Prostate gland (tissue), 2 donors: ENCODE measurements around the gene VAPB. TPM values are rescaled to one million over a fixed set of nuclear protein-coding genes. Genes with fewer than 3 reads are reported as not detected.
A peak's percentile ranks its signal among the peaks of the same experiment; 100 is the strongest.

Source experiments
- DNase-seq: peaks from one replicate; pipeline ENCODE4 v3.0.0-alpha.2; 2019; ENCODE audit warnings: low spot score
- H3K27ac ChIP-seq, 2 donors: fragments of 200-600 bp; sonication (generic); 2 replicates each; pipeline ENCODE4 v1.5.1; 2017 to 2019
- H3K27me3 ChIP-seq: fragments of 200-600 bp; sonication (generic); replicated peaks from 2 replicates; pipeline ENCODE4 v1.5.1; 2019; ENCODE audit not compliant: insufficient read depth
- H3K36me3 ChIP-seq, 2 donors: fragments of 200-600 bp; sonication (generic); 1 replicate in 1 of 2; 2 replicates in 1 of 2; pipeline versions ENCODE4 v1.5.1 to v1.8.1; 2017 to 2019
- H3K4me1 ChIP-seq: fragments of 200-600 bp; sonication (generic); replicated peaks from 2 replicates; pipeline ENCODE4 v1.5.1; 2019
- H3K4me3 ChIP-seq, 2 donors: fragments of 200-600 bp; sonication (generic); 2 replicates each; pipeline ENCODE4 v1.5.1; 2017 to 2019
- H3K9me3 ChIP-seq: fragments of 200-600 bp; sonication (generic); 2 replicates; pipeline ENCODE4 v1.5.1; 2017
- POLR2A ChIP-seq: fragments of 450-650 bp; IDR thresholded peaks from one replicate; pipeline ENCODE4 v1.6.1; 2016; ENCODE audit warnings: antibody characterized with exemption, mild to moderate bottlenecking
- POLR2AphosphoS5 ChIP-seq: sonication (generic); formaldehyde crosslinking; IDR thresholded peaks from one replicate; pipeline ENCODE4 v1.6.1; 2017; ENCODE audit warnings: antibody characterized with exemption
- WGBS: methylation state at CpG from one replicate; pipeline ENCODE4 v1.1.5; 2018; 5-methylcytosine and 5-hydroxymethylcytosine counted together
- intact Hi-C: fragments of 100-400 bp; cut with DNase I; formaldehyde crosslinking; loops from one replicate; pipeline ENCODE4 v1.14.2; 2022
- total RNA-seq, 2 donors: library from RNA; depleted of rRNA; stranded (reverse); fragments of >200 nt; gene quantifications; one replicate each; pipeline ENCODE4 v1.1.0, GENCODE V29; 2016
- TF ChIP-seq, protein P1 (sequence below), 4 experiments: fragments of 200-600 bp in 2 of 4; fragments of 450-650 bp in 2 of 4; sonication (generic) in 2 of 4; IDR thresholded peaks; 1 replicate in 3 of 4; 2 replicates in 1 of 4; pipeline ENCODE4 v1.5.1; 2016 to 2019; ENCODE audit warnings: antibody characterized with exemption in 4 of 4, mild to moderate bottlenecking in 2 of 4, moderate library complexity in 2 of 4

Gene VAPB
- total RNA-seq, 2 donors from 2014 or later: 14.2 to 21.1 TPM

DNA sequence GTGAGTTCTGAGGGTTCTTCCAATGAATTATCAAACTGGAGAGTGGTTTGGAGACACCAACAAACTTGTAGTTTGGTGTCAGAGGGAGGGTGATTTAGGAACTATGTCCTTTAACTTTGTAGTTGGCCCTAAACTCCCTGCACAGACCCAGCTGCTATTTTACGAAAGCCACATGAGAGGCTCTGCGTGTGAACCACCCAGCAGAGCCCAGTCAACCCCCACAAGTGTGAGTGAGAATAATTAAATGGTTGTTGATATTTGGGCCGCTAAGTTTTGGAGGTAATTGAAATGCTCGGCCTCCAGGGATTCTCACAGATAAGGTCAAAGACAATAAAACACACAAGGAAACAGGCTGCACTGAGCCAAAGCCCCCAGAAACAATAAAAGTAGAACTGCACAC lies 6.9 kb upstream of the VAPB start:
- no peaks in the 10 kb centered on the region for H3K36me3 ChIP-seq
- TF ChIP-seq, protein P1, sequence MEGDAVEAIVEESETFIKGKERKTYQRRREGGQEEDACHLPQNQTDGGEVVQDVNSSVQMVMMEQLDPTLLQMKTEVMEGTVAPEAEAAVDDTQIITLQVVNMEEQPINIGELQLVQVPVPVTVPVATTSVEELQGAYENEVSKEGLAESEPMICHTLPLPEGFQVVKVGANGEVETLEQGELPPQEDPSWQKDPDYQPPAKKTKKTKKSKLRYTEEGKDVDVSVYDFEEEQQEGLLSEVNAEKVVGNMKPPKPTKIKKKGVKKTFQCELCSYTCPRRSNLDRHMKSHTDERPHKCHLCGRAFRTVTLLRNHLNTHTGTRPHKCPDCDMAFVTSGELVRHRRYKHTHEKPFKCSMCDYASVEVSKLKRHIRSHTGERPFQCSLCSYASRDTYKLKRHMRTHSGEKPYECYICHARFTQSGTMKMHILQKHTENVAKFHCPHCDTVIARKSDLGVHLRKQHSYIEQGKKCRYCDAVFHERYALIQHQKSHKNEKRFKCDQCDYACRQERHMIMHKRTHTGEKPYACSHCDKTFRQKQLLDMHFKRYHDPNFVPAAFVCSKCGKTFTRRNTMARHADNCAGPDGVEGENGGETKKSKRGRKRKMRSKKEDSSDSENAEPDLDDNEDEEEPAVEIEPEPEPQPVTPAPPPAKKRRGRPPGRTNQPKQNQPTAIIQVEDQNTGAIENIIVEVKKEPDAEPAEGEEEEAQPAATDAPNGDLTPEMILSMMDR (IDR thresholded peaks at IDR 0.05): no peak
- TF ChIP-seq POLR2AphosphoS5 (no peak), POLR2A (no peak)
- H3K9me3 ChIP-seq: no peaks in the 10 kb centered on the region
- intact Hi-C loops: no loop called here
- WGBS: 63% methylated on average over 4 of the region's 4 CpGs
- H3K4me1 ChIP-seq: no peaks in the 10 kb centered on the region
- no peaks in the 10 kb centered on the region for H3K27me3 ChIP-seq
- DNase-seq: no peak
- no peak overlapping the region for H3K4me3 ChIP-seq
- H3K27ac ChIP-seq: no peak overlapping the region

DNA sequence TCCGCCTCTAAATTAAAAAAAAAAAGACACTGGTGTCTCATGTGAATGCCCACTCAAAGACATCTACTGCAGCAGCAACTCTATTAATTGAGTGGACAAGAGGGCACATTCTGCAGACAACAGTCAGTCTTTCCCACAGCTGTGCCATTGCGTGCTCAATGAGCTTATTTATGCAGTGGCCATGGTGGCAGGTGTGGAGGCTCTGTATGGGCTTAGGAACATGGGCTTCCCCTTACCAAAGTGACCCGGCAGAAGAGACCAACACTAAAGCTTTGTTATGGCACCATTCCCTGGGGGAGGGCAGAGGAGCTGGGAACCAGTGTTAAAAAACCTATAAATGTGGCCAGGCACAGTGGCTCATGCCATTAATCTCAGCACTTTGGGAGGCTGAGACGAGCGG lies 4.2 kb upstream of the VAPB start:
- no peaks in the 10 kb centered on the region for H3K36me3 ChIP-seq
- no peak overlapping the region for H3K4me3 ChIP-seq
- WGBS: 86% methylated on average over 5 of the region's 5 CpGs
- no peak overlapping the region for H3K27ac ChIP-seq
- no peaks in the 10 kb centered on the region for H3K9me3 ChIP-seq
- H3K4me1 ChIP-seq: no peaks in the 10 kb centered on the region
- TF ChIP-seq POLR2AphosphoS5: no peak
- TF ChIP-seq, protein P1 (IDR thresholded peaks at IDR 0.05): no peak
- no peak for TF ChIP-seq POLR2A
- no peak for DNase-seq
- H3K27me3 ChIP-seq: no peaks in the 10 kb centered on the region
- intact Hi-C loops: loop anchor here (5.0 kb wide), 1 partner anchor 78 kb away; the partner anchor contains the start of gene RAB22A

DNA sequence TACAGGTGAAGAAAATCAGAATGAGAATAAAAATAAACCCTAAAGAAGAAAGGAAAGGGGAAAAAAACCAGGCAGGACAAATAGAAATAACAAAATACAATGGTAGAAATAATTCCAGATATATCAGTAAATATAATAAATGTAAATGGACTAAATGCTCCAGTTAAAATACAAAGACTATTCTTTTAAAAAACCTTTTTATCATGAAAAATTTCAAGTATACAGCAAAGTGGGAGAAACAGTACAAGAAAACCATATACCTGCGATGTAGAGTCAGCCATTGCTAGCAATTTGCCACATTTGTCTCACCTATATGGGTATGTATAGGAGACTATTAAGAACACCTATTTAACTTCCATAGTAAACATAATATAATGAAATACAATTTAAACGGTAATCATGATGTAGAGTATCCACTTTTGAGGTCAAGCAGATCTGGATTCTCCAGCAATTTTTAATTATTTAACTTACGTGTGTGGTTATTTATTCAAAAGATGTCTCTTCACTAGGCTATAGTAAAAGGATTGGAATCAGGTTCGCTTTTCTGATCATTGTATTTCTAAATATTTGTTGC lies 914 bp upstream of the VAPB start:
- H3K36me3 ChIP-seq: no peaks in the 10 kb centered on the region
- H3K27me3 ChIP-seq: no peaks in the 10 kb centered on the region
- H3K4me3 ChIP-seq: peak overlapping the region; percentile 78
- 65% methylated on average over 4 of the region's 4 CpGs for WGBS
- H3K27ac ChIP-seq: peak overlapping the region in 1 of 2 donors; percentile 81
- TF ChIP-seq POLR2A (no peak), POLR2AphosphoS5 (no peak)
- TF ChIP-seq, protein P1 (IDR thresholded peaks at IDR 0.05): no peak
- H3K9me3 ChIP-seq: no peaks in the 10 kb centered on the region
- DNase-seq: no peak
- peaks cover 9% of the 10 kb centered on the region for H3K4me1 ChIP-seq
- intact Hi-C loops: loop anchor here (5.0 kb wide), 1 partner anchor 81 kb away; the partner anchor contains the start of gene RAB22A

DNA sequence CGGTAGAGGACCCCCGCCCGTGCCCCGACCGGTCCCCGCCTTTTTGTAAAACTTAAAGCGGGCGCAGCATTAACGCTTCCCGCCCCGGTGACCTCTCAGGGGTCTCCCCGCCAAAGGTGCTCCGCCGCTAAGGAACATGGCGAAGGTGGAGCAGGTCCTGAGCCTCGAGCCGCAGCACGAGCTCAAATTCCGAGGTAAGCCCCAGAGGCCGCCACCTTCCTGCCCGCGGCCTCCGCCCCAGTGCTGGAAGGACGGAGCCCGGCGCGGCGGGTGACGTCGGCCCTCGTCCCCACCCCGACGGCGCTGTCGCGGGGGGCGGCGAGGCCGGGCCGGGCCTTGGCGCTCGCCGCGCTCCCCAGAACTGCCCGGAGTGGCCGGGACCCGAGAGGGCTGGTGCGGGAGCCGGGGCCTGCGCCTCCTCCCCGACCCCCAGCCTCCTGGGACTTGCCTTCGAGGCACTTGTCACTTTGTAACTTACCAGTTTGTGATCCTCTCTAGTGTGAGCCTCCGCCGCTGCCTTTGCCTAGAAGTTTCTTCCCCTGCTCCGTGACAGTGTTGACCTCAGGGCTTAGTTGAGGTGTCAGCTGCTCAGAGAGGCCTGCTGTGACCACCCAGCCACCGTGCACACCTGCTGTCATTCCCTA lies 417 bp downstream of the VAPB start:
- no peaks in the 10 kb centered on the region for H3K9me3 ChIP-seq
- H3K27ac ChIP-seq: peak overlapping the region; percentile 77 to 81
- no peak for DNase-seq
- peak overlapping the region; percentile 78 for H3K4me3 ChIP-seq
- H3K4me1 ChIP-seq: peaks cover 9% of the 10 kb centered on the region
- under 1% methylated on average over 50 of the region's 56 CpGs for WGBS
- no peaks in the 10 kb centered on the region for H3K36me3 ChIP-seq
- TF ChIP-seq, protein P1 (IDR thresholded peaks at IDR 0.05): no peak
- H3K27me3 ChIP-seq: no peaks in the 10 kb centered on the region
- intact Hi-C loops: loop anchor here (5.0 kb wide), 1 partner anchor 82 kb away; the partner anchor contains the start of gene RAB22A
